ENCODE measurements around the gene VDR. TPM values are rescaled to one million over a fixed set of nuclear protein-coding genes. Genes with fewer than 3 reads are reported as not detected.
A peak's percentile ranks its signal among the peaks of the same experiment; 100 is the strongest.
"Not testable (repeated sequence)": the region's sequence is repeated elsewhere in the genome, so short reads cannot be mapped to it uniquely, and the experiment has no call there.

The VDR gene
- total and polyA plus RNA-seq, 10 donors: 0.70 to 10.5 (median 5.7) TPM

GRCh38 chr12:47844264-47845019 is 60.4 kb downstream of the VDR start:
- H3K9me3 ChIP-seq: no peaks in the 10 kb centered on the region
- no peaks in the 10 kb centered on the region for H3K27me3 ChIP-seq (replicated peaks in 1 of 7)
- no peak overlapping the region for H3K27ac ChIP-seq
- H3K4me3 ChIP-seq: no peak overlapping the region
- DNase-seq: peak; percentile 66
- intact Hi-C loops (cut with DNase I; ENCODE audit: low total_unique reads): no loop called here
- WGBS, 5 donors: 82 to 90% (median 84%) methylated on average over 21 to 28 of the region's 28 CpGs
- TF ChIP-seq POLR2AphosphoS5 (IDR thresholded peaks at IDR 0.05) (no peak), POLR2A (IDR thresholded peaks at IDR 0.05) (no peak)
- TF ChIP-seq, protein P1, sequence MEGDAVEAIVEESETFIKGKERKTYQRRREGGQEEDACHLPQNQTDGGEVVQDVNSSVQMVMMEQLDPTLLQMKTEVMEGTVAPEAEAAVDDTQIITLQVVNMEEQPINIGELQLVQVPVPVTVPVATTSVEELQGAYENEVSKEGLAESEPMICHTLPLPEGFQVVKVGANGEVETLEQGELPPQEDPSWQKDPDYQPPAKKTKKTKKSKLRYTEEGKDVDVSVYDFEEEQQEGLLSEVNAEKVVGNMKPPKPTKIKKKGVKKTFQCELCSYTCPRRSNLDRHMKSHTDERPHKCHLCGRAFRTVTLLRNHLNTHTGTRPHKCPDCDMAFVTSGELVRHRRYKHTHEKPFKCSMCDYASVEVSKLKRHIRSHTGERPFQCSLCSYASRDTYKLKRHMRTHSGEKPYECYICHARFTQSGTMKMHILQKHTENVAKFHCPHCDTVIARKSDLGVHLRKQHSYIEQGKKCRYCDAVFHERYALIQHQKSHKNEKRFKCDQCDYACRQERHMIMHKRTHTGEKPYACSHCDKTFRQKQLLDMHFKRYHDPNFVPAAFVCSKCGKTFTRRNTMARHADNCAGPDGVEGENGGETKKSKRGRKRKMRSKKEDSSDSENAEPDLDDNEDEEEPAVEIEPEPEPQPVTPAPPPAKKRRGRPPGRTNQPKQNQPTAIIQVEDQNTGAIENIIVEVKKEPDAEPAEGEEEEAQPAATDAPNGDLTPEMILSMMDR (IDR thresholded peaks at IDR 0.05 in 8 of 11, conservative IDR thresholded peaks at IDR 0.05 in 3 of 11): no peak
- H3K36me3 ChIP-seq: peaks cover 0 to 40% (median 0%) of the 10 kb centered on the region in 6 donors
- H3K4me1 ChIP-seq: no peaks in the 10 kb centered on the region

- Histone ChIP-seq H3K4me3 (no peak overlapping the region), H3K27ac (no peak overlapping the region)
Measured at GRCh38 chr12:47843226-47843980, 61.4 kb downstream of the VDR start.

DNA sequence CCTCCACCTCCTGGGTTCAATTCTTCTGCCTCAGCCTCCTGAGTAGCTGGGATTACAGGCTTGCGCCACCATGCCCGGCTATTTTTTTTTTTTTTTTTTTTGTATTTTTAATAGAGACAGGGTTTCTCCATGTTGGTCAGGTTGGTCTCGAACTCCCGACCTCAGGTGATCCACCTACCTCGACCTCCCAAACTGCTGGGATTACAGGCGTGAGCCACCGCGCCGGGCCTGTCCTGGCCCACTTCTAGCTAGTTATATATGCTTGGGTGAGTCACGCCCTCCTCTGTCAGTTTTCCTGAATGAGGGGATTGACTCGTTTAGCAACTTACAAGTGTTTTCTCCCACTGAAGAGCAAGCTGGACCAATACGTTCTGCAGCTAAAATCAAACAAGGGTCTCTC is 62.3 kb downstream of the VDR start:
- WGBS, 5 donors: 81 to 90% (median 84%) methylated on average over 11 to 12 of the region's 12 CpGs
- intact Hi-C loops (cut with DNase I; ENCODE audit: low total_unique reads); H3K4me3 ChIP-seq; H3K27me3 ChIP-seq (replicated peaks in 1 of 7); H3K9me3 ChIP-seq; H3K27ac ChIP-seq: not testable (repeated sequence)
- peak; percentile 8 for DNase-seq
- Histone ChIP-seq H3K36me3 (peaks cover 0 to 40% (median 0%) of the 10 kb centered on the region in 6 donors), H3K4me1 (peaks cover 2 to 13% (median 9%) of the 10 kb centered on the region in 6 donors)

More at GRCh38 chr12:47843226-47843980, 61.4 kb downstream of the VDR start:
- no peak for TF ChIP-seq POLR2A (IDR thresholded peaks at IDR 0.05)
- no peak for TF ChIP-seq POLR2AphosphoS5 (IDR thresholded peaks at IDR 0.05)
- TF ChIP-seq, protein P1 (IDR thresholded peaks at IDR 0.05 in 8 of 11, conservative IDR thresholded peaks at IDR 0.05 in 3 of 11): no peak
- no peaks in the 10 kb centered on the region for H3K27me3 ChIP-seq (replicated peaks in 1 of 7)
- peaks cover 0 to 5% (median 2%) of the 10 kb centered on the region in 6 donors for H3K4me1 ChIP-seq
- intact Hi-C loops (cut with DNase I; ENCODE audit: low total_unique reads): no loop called here
- 89 to 93% (median 90%) methylated on average over 15 to 25 of the region's 25 CpGs for WGBS, 5 donors
- no peaks in the 10 kb centered on the region for H3K9me3 ChIP-seq
- DNase-seq: peak; percentile 58
- H3K36me3 ChIP-seq: peaks cover 0 to 40% (median 0%) of the 10 kb centered on the region in 6 donors

- DNase-seq: peak; percentile 16
- 67 to 88% (median 80%) methylated on average over 4 of the region's 4 CpGs for WGBS, 5 donors
- Histone ChIP-seq H3K36me3 (peaks cover 0 to 38% (median 0%) of the 10 kb centered on the region in 6 donors), H3K9me3 (no peaks in the 10 kb centered on the region), H3K27me3 (replicated peaks in 1 of 7) (no peaks in the 10 kb centered on the region), H3K4me3 (no peak overlapping the region), H3K27ac (no peak overlapping the region), H3K4me1 (peaks cover 9 to 20% (median 14%) of the 10 kb centered on the region in 6 donors)
- TF ChIP-seq, protein P1 (IDR thresholded peaks at IDR 0.05 in 8 of 11, conservative IDR thresholded peaks at IDR 0.05 in 3 of 11): no peak
- TF ChIP-seq POLR2AphosphoS5 (IDR thresholded peaks at IDR 0.05): no peak
- no peak for TF ChIP-seq POLR2A (IDR thresholded peaks at IDR 0.05)
- intact Hi-C loops (cut with DNase I; ENCODE audit: low total_unique reads): no loop called here
Measured at GRCh38 chr12:47841910-47842309, 62.9 kb downstream of the VDR start.

Data from spleen (tissue), 11 donors.